NCI-H2196 treated with DMSO at 0.1 percent for 48 hours (cell line): ENCODE results near the gene KIAA0930.
"Not testable (repeated sequence)": the region's sequence is repeated elsewhere in the genome, so short reads cannot be mapped to it uniquely, and the experiment has no call there.

ENCODE experiments used
- DNase-seq: peaks from one replicate; lab custom pipeline; 2025; ENCODE audit not compliant: unreplicated experiment; lab: John Stamatoyannopoulos, UW

KIAA0930 gene

GRCh38 chr22:45202333-45203149, 38.2 kb downstream of the KIAA0930 start:
- no peak for DNase-seq

DNA sequence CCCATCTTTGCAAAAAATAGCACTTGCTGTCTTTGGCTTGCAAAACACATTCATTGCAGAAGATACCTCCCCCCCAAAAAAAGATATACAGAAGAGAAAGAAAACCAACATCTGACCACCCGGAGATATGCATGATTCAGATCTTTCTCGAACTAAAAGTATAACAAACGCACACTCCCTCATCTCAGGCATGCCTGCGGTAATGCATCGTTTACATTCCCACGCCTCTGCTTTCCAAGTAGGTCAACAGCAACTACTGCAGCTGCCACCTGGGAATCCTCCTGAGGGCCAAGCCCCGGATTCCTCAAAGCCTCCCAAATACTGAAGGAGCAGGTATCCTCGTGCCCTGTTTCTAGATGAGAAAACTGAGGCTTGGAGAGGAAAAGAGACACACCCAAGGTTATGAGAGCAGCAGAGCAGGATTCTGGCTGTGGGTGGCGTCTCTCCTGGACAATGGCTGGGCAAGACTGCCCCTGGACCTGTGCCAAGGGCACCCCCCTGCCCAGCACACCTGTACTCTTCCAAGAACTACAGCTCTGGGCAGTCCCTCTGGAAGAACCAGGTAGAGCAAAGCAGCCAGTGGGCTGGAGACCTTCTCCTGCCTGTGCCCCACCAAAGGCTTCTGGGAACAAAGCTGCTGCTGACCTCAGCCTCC, 38.9 kb downstream of the KIAA0930 start:
- DNase-seq = no peak

GRCh38 chr22:45200860-45201511, 39.7 kb downstream of the KIAA0930 start:
- DNase-seq = no peak

DNA sequence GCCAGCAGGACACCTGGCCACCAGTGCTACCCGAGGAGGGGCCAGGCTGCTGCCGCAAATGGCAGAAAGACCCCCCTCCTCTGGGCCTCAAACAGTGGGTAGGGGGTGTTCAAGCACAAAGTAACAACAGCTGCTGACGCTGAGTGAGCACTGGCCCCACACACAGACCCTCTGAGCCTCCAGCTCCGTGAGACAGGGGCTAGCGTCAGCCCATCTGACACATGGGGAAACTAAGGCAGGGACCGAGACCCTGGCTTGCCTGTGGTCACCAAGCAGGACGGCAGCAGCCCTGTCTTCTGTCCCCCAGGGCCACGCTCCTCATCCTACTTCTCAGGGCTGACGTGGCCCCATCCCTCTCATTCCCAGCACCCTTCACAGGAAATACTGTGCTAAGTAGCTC, 40.5 kb downstream of the KIAA0930 start:
- no peak for DNase-seq

DNA sequence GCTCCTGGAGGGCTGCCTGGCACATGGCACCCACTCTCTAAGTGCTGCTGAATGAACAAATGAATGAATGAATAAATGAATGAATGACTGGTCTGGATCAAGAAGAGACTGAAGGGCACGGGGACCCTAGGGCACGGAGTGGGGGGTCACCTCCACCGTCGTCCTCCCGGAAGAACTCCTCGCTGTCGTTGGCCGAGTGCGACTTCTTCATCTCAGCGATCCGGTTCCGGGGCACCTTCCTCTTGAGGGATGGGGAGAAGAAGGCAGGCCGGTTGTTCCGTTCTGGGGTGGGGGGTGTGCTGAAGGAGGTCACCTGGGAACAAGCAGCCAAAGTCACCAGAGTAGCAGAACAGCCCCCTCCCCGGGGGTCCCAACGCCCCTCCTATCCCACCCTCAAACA, 41.0 kb downstream of the KIAA0930 start:
- no peak for DNase-seq

DNA sequence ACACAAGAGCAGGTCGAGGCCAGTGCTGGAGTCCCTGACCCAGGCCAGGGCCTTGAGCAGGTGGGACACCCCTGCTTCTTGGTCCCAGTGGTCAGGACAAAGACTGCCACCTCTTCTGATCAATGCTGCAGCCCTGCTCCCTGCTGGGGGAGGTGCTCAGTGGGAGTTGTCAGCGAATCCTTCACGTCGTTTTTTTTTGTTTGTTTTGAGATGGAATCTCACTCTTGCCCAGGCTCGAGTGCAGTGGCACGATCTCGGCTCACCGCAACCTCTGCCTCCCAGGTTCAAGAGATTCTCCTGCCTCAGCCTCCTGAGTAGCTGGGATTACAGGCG, 42.3 kb downstream of the KIAA0930 start:
- DNase-seq = no peak

DNA sequence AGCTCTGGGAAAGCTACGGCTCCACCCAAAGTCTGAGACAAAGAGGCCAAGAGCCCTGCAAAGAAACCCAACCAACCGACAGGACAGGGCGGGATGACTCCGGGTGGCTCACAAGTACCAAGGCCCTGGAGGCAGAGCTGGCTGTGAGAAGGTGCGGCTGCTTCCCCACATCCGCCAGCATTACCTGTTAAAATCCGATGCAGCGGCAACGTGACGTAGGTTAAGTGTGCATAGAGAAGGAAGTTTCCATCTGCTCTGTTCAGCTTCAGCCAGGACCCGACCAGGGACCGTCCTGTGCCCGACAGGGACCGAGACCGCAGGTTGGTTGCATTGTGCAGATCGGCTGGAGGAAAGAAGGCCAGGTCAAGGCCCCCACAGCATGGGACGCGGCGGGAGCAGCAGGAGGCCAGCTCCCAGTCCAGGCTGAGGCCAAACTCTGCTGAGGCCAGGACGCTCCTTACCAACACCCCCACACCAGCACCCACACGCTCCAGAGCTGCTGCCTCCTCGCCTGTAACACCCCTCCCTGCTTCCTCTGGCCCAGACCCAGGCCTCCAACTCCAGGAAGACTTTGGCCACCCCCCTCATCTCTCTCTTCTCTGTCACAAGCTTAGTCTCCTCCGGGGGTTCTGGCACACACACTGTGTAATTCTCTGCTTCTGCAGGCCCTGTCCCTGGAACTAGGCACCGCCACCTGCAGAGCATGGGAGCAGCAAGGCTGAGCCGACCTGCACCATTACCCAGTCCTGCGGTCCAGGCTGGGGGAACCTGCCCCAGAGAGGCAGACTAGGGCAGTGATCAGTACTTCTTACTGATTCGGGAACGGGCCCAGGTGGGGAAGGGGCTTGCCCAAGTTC, 42.9 kb downstream of the KIAA0930 start:
- no peak for DNase-seq

DNA sequence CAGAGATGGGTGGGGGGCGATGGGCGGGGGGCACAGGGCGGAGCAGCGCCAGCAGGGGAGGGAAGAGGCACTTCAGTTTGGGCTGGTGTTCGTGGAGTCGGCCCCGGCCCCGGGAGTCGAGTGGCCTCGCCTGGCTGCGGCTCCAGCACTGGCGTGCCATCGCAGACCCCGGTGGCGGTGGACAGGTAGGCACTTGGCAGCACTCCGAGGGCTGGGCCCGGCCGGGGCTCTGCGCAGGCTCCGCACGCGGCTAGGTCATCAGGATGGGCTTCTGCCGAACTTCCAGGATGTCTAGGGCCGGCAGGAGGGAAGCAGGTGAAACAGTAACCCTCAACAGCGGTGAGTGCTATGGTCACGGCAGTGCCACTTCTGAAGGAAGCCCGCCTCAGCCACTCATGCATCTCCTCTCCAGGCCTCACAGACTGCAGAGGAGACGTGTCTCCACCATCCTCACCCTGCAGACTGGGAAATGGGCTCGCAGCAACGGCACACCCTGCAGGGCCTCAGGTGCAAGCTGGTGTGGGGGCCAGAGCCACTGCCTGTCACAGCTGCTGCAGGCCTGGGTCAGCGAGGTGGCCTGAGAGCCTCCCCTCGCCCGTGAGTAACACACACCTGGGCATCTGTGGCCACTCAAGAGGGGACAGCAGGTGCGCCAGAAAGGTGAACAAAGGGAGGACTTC, 43.6 kb downstream of the KIAA0930 start:
- DNase-seq = no peak

- no peak for DNase-seq
Observed at GRCh38 chr22:45196308-45196707, 44.4 kb downstream of the KIAA0930 start.

DNA sequence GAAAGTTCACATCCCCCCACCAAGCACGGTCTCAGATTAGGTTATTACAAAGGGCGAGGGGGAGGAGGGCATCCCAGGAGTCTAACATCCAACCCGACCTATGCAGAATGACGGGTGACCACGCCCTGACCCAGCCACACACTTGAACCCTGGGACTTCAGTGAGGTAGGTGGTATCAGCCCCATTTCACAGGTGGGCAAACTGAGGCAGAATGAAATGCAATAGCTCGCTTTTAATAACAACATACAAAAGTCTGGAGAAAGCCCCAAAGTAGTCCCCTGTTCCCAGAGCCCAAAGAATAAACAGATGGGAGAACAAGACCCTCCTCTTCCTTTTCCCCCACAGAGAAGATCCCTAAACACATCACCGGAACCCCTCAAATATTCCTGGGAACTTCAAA, 45.1 kb downstream of the KIAA0930 start:
- DNase-seq = no peak

DNA sequence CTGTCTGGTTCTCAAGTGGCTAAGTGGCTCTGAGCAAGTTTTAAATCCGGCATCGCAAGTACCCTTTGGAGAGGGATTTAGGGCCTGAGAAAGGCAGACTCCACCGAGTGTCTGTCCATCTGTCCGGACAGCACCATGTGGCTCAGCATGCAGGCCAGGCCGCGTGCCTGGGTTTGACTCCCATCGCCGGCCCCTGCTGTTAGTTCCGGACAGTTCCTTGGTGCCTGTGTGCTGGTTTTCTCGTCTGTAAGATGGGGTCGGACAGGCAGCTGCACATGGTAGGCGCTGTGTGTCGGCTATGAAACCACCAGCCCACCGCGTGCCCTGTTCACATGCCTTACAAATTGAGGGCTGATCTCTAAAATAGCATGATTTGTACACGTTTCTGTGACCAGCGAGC, 46.0 kb downstream of the KIAA0930 start:
- no peak for DNase-seq

GRCh38 chr22:45192701-45193187, 48.0 kb downstream of the KIAA0930 start:
- no peak for DNase-seq

GRCh38 chr22:45191746-45192145, 48.9 kb downstream of the KIAA0930 start:
- not testable (repeated sequence) for DNase-seq

DNA sequence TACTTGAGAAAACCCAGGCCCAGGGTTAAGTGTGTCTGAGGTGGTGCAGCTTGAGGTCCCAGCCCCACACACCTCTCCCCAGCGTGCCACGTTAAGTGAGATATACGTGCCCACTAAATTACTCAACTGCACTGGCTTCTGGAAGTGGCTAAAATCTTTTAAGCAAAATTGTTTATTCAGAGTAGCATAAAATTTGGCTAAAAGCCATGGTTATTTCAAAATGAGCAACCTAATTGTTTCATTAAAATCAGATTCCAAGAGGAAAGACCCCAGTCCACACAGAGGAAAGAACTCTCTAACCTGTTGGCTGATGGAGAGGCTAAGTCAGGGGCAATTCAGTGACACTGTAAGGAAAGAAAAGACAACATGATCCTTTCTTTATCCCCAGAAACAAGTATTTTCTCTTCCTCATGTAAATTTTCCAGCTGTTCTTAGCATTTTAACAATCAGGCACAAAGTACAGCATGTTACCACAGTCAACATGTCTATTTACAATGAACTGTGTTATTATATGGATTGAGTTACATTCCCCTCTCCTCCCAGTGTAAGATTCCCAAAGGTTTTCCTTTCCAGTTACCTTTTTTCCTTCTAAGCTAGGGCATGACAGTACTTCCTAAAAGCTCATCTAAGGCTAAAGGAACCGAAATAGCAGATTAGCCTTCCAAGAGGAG, 50.4 kb downstream of the KIAA0930 start:
- DNase-seq = no peak

DNA sequence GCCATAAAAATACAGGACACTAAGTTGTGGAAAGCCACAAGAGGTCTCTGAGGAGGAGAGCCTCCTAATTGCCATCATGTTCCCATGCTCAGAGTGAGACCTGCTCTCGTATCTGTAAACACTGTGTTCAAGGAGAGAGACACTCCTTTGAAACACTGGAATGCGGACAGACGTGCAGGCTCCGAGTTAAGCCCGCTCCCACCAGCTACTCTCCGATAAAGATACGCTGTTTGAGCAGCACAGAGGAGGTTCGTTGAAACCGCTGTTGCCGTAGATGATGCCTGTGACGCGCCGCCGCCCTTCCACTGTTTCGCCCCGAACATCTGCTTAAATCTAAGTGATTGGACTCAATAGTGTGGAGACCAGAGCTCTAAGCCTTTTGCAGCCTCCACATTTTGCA, 51.9 kb downstream of the KIAA0930 start:
- DNase-seq = no peak

GRCh38 chr22:45187891-45188290, 52.8 kb downstream of the KIAA0930 start:
- DNase-seq = no peak

GRCh38 chr22:45185718-45186514, 54.8 kb downstream of the KIAA0930 start:
- DNase-seq = no peak

GRCh38 chr22:45183974-45184373, 56.7 kb downstream of the KIAA0930 start:
- DNase-seq = no peak

- no peak for DNase-seq
Observed at GRCh38 chr22:45181766-45182165, 58.9 kb downstream of the KIAA0930 start.
